HG03064 (cell line): ENCODE data around the gene GOLGA8M.
A peak's percentile ranks its signal among the peaks of the same experiment; 100 is the strongest.
"Not testable (repeated sequence)": the region's sequence is repeated elsewhere in the genome, so short reads cannot be mapped to it uniquely, and the experiment has no call there.

Experiments used
- ATAC-seq: cut with Tn5 transposase; IDR thresholded peaks from one replicate; pipeline ENCODE4 v1.9.1; 2021; ENCODE audit warnings: low read depth; ENCODE audit not compliant: unreplicated experiment

GOLGA8M gene, protein sequence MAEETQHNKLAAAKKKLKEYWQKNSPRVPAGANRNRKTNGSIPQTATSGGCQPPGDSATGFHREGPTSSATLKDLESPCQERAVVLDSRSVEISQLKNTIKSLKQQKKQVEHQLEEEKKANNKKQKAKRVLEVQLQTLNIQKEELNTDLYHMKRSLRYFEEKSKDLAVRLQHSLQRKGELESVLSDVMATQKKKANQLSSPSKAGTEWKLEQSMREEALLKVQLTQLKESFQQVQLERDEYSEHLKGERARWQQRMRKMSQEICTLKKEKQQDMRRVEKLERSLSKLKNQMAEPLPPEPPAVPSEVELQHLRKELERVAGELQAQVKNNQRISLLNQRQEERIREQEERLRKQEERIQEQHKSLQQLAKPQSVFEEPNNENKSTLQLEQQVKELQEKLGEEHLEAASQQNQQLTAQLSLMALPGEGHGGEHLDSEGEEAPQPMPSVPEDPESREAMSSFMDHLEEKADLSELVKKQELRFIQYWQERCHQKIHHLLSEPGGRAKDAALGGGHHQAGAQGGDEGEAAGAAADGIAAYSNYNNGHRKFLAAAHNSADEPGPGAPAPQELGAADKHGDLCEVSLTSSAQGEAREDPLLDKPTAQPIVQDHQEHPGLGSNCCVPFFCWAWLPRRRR

DNA sequence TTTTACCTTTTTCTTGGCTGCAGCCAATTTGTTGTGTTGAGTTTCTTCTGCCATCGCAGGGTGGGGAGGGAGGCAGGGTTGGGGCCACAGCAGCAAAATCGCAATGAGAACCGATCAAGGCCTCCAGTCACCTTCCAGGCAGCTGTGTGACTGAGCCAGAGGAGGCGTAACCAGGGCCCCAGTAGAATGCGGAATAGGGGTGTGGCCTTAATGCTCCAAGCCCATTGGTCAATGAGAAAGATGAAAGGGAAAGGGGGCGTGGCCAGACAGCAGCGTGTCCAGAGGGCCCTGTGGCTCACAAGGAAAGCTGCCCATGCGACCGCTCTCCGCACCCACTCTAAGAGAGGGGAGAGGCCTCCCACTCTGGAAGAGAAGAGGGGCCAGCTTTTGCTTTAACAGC is at the start of gene GOLGA8M:
Gene GOLGA8M, minus strand, starts transcription at position 152 of the 400 bp plus-strand sequence. Its CDS starts 98 bp downstream, at position 54.
- ATAC-seq: not testable (repeated sequence)

DNA sequence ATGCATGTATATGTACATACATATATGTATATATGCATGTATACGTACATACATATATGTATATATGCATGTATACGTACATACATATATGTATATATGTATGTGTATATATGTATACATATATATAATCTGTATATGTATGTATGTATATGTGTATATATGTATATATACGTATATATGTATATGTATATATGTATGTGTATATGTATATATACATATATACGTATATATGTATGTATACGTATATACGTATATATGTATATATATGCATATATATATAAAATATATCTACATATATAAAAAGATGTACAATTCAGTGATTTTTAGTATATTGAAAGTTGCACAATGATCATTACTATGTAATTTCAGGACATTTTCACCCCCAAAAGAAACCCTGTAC is 30.7 kb upstream of the GOLGA8M start:
- ATAC-seq: not testable (repeated sequence)

DNA sequence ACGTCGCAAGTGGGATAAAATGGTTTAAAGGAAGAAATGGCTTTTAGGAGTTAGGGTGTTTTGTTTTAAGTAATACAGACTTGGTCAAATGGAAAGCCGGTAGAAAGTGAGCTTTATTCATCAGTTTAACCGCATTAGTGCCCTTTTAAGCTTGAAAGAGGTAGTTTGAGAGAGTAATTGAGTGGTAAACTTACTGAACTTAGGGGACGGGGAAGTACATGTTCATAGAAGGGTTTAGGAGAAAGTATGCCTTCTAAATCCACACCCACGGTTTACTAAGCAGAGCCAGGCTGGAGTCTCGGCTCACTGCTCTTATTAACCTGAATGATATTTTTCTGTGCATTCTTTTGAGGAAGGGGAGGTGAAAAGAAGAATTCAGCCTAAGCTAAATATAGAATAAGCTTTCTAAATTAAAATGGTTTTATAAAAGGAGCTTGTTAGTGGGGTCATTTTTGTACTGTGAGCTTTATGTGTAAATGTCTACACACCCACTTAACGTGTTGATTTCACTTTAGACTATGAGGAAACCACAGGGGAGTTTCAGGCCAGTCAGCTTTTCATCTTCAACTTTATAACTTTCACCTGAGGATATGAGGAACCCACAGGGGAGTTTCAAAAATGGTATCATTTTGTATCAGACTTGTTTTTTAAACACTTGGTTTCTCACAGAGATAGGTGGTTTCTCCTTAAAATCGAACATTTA is 26.5 kb upstream of the GOLGA8M start:
- peak; percentile 24 for ATAC-seq

- ATAC-seq: peak; percentile 12
Observed at GRCh38 chr15:28738200-28738561, 26.0 kb upstream of the GOLGA8M start.

- peak; percentile 71 for ATAC-seq
Observed at GRCh38 chr15:28737521-28738199, 25.4 kb upstream of the GOLGA8M start.

- ATAC-seq: not testable (repeated sequence)
Observed at GRCh38 chr15:28728061-28728460, 15.8 kb upstream of the GOLGA8M start.

DNA sequence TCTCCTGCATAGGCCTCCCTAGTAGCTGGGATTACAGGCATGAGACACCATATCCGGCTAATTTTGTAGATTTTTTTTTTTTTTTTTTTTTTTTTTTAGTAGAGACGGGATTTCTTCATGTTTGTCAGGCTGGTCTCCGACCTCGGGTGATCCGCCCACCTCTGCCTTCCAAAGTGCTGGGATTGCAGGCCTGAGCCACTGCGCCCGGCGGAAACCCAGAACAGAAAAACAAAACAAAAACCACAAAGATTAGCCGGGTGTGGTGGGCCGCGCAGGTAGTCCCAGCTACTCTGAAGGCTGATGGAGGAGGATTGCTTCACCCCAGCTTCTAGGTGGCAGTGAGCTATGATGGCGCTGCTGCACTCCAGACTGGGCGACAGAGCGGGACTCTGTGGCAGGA is 14.8 kb upstream of the GOLGA8M start:
- not testable (repeated sequence) for ATAC-seq

GRCh38 chr15:28726102-28726501 is 13.9 kb upstream of the GOLGA8M start:
- ATAC-seq: no peak

DNA sequence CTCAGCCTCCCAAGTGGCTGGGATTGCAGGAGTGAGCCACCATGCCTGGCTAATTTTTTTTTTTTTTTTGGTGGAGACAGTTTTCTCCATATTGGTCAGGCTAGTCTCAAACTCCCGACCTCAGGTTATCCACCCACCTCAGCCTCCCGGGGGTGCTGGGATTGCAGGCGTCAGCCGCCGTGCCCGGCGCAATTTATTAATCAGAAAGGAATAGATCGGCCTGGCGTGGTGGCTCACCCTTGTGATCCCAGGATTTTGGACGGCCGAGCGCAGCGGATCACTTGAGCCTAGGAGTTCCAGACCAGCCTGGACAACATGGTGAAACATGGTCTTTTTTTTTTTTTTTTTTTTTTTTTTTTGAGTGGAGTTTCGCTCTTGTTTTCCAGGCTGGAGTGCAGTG is 13.3 kb upstream of the GOLGA8M start:
- no peak for ATAC-seq

GRCh38 chr15:28723986-28724385 is 11.8 kb upstream of the GOLGA8M start:
- ATAC-seq: not testable (repeated sequence)

DNA sequence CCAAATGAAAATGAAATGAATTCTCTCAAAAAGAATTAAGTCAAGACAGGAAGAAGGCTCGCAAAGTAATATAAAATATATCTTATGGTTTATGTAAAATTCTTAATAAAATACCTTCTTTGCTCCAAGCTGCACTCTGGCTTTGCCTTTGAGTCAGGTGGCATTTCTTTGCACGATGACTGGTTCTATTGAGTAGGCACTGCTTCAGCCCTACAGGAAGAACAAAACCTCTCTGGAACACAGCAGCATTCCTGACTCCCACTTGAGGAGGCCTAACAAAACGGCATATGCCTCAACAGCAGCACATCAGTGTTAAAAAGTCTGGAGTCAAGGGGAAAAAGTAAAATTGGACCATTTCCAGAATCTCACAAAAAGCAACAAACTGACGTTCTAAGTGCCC is 7.4 kb upstream of the GOLGA8M start:
- ATAC-seq: not testable (repeated sequence)

- ATAC-seq: not testable (repeated sequence)
Observed at GRCh38 chr15:28718576-28718975, 6.4 kb upstream of the GOLGA8M start.

- not testable (repeated sequence) for ATAC-seq
Observed at GRCh38 chr15:28714176-28714575, 2.0 kb upstream of the GOLGA8M start.

- not testable (repeated sequence) for ATAC-seq
Observed at GRCh38 chr15:28703927-28704326, 8.3 kb downstream of the GOLGA8M start.

- not testable (repeated sequence) for ATAC-seq
Observed at GRCh38 chr15:28702427-28702826, 9.8 kb downstream of the GOLGA8M start.

DNA sequence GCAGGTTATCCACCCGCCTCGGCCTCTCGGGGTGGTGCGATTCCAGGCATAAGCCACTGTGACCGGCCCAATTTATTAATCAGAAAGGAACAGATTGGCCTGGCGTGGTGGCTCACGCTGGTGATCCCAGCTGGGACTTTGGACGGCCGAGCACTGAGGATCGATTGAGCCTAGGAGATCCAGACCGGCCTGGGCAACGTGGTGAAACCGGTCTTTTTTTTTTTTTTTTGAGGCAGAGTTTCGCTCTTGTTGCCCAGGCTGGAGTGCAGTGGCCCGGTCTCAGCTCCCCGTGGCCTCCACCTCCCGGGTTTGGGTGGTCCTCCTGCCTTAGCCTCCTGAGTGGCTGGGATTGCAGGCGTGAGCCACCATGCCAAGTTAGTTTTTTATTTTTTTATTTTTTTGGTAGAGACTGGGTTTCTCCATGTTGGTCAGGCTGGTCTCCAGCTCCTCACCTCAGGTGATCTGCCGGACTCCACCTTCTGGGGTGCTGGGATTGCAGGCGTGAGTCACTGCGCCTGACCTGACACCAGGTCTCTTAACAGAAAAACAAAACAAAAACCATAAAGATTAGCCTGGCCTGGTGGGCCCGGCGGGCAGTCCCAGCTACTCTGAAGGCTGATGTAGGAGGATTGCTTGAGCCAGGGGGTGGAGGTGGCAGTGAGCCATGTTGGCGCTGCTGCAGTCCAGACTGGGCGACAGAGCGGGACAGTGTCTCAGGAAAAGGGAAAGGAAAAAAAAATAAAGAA is 18.0 kb downstream of the GOLGA8M start:
- not testable (repeated sequence) for ATAC-seq

DNA sequence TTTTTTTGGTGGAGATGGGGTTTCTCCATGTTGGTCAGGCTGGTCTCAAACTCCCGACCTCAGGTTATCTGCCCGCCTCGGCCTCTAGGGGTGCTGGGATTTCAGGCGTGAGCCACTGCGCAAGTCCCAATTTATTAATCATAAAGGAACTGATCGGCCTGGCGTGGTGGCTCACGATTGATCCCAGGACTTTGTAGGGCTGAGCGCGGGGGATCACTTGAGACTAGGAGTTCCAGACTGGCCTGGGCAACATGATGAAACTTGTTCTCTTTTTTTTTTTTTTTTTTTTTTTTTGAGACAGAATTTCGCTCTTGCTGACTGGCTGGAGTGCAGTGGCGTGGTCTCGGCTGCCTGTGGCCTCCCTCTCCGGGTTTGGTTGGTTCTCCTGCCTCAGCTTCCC is 19.2 kb downstream of the GOLGA8M start:
- ATAC-seq: not testable (repeated sequence)

DNA sequence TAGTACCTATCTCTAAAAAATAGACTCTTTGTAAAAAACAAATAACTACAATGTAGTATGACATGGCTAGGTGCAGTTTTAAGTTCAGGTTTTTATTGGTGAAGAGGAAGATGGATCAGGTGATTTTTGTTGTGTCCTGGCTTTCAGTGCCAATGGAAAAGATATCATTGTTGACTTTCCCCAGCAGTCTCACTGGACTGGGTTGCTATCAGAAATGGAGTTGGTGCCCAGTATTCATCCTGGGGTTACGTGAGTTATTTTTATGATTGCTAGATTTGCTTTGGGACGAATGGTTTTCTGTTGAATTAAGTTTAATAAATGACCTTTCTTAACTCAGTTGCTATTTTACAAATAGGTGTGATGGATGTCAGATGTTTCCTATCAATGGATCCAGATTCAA is 38.7 kb downstream of the GOLGA8M start:
- not testable (repeated sequence) for ATAC-seq

GRCh38 chr15:28672122-28672521 is 40.1 kb downstream of the GOLGA8M start:
- ATAC-seq: not testable (repeated sequence)

DNA sequence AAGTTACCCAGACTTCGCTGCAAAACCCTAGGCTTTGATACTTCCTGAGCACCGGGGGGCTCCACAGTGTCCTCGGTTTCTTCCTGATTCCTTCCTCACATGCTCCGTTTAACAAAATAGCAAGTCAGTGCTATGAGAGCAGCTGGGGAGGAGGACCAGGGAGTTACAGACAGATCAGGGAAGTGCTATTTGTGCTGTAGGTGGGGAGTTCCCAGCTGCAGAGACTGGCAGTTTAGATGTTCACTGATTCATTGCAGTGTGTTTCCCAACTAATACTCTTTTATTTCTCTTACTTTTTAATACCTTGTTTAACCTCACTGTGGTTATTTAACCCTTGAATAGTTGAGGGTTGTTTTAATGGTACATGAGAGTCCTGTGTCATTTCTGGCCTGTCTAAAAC is 45.8 kb downstream of the GOLGA8M start:
- ATAC-seq: not testable (repeated sequence)
